HG03097 (cell line): ENCODE results near the gene CMIP.
"Not testable (repeated sequence)": the region's sequence is repeated elsewhere in the genome, so short reads cannot be mapped to it uniquely, and the experiment has no call there.

Experiments used
- ATAC-seq: cut with Tn5 transposase; IDR thresholded peaks from one replicate; pipeline ENCODE4 v1.9.1; 2021; ENCODE audit not compliant: unreplicated experiment, low FRiP score

The CMIP gene

DNA sequence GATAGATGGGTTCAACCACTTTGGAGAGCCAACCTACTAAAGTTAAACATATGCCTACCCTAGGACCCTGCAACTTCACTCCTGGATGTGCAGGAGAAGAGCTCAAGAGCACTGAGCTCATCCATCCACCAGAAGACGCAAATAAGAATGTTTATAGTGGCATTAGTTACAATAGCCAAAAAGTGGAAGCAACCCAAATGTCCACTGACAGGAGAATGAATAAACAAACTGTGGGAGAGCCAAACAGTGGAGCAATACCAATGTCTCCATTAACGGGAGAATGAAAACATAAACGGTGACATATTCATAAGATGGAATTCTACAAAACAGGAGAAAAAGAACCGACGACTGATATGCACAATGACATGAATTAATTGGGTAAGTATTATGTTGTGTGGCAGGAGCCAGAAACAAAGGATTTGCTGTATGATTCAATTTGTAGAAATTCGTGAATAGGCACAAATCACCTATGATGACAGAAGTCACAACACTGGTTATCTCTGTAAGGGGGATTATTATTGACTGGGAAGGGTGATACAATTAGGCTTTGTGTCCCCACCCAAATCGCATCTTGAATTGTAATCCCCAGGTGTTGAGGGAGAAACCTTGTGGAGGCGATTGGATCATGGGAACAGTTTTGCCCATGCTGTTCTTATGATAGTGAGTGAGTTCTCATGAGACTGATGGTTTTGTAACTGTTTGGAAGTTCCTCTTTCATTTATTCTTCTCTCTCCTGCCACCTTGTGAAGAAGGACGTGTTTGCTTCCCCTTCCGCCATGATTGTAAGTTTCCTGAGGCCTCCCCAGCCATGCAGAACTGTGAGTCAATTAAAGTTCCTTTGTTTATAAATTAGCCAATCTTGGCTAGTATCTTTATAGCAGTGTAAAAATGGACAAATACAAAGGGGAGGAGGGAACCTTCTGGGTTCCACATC lies 276.6 kb downstream of the CMIP start:
- ATAC-seq = no peak

DNA sequence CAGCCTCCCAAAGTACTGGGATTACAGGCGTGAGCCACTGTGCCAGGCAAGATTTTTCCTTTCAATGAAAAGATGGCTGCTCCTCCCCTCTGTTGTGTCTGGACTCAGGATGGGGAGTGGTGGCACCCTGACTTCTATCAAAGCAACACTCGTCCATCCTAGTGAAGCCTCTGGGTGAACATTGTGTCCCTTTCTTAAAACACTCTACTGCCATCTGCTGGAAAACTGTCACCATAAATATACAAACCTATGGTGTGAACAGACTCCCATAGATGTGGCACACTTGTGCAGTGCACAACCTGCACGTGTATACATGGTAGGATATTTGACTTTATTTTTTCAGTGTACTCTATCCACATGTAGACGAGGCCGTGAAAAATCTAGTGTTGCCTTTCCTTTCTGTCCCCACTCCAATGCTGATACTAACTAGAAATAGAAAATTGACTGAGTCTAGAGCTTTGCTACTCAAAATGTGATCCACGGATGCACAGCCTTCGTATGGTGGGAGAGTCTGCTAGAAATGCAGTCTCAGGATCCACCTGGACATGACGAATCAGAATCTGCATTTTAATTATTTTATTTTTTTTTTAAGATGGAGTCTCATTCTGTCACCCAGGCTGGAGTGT lies 278.6 kb downstream of the CMIP start:
- no peak for ATAC-seq

DNA sequence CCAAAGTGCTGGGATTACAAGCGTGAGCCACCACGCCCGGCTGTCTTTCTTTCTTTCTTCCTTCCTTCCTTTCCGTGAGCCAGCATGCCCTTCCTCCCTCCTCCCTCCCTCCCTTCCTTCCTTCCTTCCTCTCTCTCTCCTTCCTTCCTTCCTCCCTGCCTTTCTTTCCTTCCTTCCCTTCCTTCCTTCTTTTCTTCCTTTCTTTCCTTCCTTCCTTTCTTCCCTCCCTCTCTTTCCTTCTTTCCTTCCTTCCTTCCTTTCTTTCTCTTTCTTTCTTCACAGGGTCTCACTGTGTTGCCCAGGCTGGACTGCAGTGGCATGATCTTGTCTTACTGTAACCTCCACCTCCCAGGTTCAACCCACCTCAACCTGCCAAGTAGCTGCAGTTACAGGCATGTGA lies 283.8 kb downstream of the CMIP start:
- ATAC-seq = no peak

DNA sequence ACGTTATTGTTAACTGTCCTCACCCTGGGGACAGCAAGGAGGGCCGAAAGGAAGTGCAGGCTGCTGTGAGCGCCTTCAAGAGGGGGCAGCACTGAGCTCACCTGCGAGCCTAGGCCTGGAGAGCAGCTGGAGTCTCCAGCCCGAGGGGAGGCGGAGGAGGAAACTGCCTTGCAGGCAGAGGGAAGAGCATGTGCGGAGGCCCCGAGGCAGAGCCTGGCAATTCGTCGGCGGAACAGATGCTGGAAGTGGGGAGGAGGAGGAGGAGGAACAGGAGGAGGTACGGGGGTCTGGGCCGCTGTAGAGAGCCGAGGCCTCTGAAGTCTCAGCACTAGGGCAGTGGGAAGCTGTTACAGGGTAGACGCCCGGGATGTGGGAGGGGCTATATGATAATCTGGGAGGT lies 284.8 kb downstream of the CMIP start:
- ATAC-seq = no peak

DNA sequence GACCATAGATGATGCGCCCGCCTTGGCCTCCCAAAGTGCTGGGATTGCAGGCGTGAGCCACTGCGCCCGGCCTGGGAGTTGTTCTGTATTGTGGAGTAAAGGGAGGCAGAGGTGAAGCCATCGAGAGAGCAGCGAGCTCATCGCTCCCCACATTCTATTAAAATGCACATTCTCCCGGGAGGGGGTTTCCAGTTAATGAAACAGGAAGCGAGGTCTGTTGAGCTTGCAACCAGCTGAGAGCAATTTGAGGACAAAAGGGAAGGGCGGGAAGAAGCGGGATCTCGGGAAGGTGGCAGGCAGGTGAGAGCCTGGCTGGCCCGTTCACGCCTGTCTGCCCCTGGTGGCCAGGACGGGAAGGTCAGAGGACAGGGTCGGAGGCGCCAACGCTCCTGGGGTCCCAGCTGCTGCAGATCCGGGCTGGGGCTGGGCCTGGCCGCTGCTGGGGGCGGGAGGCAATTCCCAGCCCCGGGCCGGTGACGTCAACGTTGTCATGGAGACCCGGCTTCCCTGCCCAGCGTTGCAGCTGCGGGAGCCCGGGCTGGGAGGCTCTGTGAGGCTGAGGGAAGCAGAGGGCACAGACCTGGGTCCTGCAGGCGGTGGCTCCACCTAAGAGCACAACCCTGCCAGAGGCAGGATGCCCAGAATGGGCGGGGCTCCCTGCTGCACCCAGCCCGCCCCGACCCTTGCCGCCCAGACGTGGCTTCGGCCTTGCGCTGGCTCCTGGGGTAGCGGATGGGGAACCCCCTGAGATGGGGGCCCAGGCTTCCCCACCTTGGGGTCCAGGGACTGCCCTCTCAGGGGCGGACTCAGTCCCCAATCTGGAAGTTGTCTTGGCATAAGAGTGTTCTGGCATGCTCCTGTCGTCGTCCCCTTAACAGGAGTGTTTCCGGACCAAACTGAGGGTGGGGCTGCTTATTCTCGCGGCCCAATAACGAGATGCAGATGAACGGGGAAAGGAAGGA lies 285.8 kb downstream of the CMIP start:
- ATAC-seq = peak; percentile 51

DNA sequence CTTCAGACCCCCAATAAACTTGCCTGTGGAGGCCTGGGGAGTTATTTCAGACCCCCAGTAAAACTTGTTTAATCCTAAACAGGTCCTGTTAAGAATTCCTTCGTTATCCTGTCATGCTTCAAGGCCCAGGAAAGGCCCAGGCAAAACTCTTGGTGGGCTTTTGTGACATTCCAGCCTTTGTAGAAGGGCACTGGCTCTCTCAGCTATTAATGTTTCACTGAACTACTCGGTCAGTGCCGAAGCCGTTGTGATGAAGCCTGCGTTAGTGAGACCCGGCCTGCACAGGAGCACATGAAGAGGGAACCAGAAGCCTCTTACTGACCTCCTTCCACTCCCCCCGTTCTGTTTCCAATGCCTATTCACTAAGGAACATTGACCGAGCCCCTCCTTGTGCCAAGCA lies 287.0 kb downstream of the CMIP start:
- ATAC-seq = no peak

DNA sequence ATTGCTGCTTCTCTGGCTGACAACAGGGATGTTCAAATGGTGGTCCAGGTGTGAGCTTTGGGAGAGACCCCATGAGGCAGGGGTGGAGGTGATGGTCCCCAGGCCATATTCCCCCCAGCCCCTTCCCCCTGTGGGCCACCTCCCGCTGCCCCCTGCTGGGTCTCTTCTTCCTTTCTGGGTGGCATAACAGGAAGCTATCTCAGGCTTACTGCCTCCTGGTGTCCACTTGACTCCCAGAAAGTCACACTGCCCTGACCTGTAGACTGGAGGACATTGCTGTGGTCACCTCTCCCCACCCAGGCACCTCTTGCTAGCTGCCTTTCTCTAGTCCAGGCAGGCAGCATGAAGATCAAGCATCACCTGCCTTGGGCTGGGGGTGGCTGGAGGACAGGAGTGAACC lies 288.1 kb downstream of the CMIP start:
- no peak for ATAC-seq

DNA sequence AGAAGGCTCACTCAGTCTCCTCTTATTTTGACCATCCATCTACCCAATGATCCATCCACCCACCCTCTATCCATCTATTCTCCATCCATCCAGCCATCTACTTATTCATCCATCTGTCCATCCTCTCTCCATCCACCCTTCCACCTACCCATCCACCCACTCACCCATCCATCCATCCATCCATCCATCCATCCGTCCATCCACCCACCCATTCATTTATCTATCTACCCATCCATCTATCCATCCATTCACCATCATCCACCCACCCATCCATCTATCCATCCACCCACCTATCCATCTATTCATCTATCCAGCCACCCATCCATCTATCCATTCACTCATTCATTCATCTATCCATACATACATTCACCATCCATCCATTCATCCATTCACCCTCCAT lies 288.7 kb downstream of the CMIP start:
- ATAC-seq = no peak

DNA sequence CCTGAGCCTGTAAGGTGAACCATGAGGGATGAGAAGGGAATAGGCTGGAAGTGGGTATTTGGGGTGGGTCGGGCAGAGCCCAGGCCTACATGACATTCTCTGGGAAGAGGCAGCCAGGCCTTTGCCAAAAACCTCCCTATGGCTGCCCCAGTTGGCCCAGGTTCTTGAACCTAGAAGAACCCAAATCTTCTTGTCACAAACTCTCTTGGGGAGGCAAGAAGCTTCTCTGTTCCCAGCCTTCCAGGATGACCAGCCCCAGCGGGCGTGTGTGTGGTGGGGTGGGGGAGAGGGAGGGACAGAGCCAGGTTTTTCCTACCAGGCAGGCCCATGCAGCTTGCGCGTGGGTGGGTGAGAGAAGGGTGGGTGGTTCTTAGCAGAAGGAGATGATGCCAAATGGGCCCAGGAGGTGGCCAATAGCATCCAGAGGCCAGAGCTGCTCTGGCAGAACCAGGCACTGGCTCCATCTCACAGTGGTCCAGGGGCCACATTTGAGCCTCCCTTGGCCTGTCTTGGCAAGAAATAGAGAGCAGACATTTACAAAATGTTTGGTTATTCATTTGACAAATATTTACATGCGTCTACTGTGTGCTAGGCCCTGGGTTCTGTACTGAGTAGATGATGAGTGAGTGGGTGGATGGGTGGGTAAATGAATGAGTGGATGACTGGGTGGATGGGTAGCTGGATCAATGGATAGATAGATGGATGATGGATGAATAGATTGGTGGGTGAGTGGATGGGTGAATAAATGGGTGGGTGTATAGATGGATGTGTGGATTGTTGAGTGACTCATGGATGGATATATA lies 290.2 kb downstream of the CMIP start:
- no peak for ATAC-seq

DNA sequence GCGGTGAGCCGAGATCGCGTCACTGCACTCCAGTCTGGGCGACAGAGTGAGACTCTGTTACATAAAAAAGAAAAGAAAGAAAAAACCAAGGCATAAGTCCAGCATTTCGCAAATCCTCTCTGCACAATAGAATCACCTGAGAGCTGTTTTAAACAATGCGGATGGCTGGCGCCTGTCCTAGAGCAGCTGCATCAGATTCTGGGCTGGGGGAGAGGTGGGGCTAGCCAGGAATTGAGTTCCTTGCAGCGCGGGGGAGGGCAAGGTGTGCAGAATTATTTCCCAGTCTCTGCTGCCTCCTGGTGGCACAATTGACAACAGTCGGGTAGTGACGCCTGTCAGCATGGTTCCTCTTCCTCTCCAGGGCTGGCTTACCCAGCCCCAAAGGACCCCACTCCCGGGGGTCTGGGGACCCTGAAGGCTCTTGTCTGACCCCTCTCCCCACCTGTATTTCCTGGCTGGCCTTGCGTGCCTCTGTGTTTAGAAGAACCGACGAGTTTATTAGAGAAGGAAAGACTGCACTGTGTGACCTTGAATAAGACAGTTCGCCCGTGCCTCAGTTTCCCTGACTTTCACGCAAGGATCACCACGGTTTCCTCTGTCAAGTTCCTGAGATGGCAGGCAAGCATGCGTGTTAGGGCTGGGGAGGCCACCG lies 293.4 kb downstream of the CMIP start:
- peak; percentile 44 for ATAC-seq

DNA sequence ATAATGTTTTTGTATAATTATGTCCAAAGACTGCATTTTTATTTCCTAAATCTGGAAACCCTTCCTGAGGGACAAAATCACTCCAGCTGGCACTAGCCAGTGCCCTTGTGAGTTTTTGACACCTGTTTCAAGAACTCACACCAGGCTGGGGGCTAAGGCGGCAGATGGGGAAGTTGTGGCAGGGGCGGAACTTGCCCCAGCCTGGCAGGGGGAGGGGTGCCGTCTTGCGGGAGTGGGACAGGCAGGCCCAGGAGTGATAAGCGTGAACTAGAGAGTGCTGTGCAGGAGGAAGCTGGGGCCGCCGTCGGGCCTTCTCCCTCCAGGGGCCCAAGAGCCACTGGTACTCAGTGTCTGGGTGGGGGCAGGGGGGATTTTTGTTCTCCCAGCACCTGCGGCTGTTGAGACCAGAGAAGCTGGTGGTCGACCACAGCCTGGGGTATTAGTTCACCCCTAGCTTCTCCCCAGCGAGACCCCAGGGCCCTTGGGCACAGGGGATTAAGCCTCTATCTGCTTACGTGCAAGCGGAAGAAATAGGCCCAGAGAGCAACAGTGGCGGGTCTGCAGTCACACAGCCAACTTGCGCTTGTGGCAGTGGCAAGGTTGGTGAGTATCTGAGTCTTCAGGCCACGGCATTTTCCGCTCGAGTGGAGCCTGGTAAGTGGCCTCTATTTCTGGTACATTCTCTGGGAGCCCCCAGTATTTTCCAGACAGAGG lies 294.3 kb downstream of the CMIP start:
- ATAC-seq = no peak

DNA sequence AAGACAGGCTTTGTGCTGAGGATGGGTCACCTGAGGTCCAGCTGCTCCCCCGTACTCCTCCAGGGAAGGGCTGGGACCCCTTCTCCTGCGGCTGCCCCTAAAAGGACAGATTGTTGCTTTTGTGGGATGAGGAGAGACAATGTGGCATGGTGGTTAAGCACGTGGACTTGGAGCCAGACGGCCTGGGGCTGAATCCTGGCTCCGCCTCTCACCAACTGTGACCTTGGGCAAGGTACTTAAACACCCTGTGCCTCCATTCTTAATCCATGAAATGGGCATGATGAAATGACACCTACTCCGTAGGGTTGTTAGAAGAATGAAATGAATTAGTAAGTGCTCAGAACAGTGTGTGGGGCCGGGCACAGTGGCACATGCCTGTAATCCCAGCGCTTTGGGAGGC lies 294.9 kb downstream of the CMIP start:
- ATAC-seq = no peak

DNA sequence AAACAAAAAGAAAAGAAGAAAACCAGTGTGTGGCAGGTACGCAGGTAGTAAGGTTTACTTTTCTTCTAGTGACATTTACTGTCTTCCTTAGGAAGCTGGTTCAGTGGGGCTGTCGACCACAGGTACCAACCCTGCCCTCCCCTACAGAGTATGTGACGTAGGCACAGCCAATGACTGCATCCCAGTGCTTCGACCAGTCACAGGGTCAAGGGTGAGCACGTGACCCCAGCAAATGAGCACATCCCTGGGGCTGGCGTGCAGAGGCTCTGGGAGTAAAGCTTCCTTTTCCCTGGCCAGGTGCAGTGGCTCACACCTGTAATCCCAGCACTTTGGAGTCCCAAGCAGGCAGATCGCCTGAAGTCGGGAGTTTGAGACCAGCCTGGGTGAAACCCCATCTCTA lies 295.6 kb downstream of the CMIP start:
- no peak for ATAC-seq

DNA sequence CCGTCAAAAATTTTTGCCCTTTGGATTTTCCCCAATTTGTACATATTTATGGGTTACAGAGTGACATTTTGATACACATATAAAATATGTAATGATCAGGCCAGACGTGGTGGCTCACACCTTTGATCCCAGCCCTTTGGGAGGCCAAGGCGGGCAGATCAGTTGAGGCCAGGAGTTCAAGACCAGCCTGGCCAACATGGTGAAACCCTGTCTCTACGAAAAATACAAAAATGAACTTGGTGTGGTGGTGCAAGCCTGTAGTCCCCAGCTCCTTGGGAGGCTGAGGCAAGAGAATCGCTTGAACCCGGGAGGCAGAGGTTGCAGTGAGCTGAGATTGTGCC lies 296.8 kb downstream of the CMIP start:
- ATAC-seq = not testable (repeated sequence)

DNA sequence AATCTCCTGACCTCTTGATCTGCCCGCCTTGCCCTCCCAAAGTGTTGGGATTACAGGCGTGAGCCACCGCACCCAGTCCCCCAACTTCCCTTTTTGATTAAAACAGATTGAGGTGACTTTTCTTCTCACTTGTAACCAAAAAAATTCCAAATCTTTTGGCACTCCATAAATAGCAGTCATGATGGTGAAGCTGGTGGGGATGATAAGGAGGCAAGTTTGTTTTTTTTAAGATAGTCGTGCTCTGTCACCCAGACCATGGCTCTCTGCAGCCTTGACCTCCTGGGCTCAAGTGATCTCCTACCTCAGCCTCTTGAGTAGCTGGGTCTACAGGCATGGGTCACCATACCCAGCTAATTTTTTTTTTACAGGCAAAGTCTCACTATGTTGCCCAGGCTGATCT lies 299.8 kb downstream of the CMIP start:
- no peak for ATAC-seq

DNA sequence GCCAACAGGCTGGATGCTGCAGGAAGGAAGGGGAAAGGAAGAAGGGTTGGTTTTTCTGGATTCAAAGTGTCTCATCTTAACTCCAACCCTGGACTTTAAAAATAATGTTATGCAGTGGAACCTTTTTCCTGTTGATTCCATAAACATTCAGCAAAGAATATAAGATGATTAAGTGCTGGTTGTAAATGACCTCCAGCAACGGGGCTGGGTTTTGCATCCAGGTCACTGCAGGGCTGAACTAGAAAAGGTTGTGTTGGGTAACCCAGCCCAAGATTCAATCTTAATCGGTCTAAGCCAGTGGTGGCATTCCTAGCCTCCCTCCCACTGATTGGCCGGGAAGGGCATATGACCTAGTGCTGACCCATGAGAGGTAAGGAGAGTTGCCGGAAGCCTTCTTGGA lies 300.3 kb downstream of the CMIP start:
- ATAC-seq = no peak

DNA sequence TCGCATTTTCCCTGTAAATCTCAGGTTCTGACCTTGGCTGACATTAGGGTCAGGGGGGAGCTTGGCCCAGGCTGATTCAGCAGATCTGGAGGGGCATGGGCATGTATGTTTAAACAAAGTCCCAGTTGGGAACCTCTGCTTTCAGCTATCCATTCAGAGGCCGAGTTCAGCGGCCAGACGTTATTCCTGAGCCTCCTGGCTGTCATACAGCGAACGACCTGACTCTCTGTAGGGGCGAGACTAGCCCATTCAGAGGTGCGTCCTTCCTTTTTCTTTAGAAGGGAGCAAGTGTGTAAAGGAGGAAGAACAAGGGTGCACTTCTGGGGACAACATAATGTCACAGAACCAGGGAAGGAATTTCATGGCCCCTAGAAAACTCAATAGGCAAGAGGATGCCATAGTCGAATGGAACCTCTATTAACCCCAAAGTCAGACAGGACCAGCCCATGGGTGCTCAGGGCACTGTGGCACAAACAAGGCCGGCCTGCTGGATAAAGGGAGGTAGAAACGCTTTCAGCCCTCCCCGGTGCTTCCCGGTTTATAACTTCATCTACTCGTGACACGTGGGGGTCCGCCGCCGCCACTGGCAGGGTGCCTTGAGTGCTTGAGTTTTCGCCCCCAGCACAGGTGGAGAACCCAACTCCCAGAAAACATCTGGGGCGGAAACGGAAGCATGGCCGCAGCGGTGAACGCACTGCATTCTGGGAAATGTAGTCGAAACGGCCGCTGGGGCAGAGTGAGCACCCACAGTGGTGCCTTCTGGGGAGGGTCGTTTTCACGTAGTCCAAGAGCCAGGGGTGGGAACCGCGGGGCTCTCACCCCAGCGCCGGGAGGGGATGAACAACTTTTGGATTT lies 301.3 kb downstream of the CMIP start:
- ATAC-seq = no peak

DNA sequence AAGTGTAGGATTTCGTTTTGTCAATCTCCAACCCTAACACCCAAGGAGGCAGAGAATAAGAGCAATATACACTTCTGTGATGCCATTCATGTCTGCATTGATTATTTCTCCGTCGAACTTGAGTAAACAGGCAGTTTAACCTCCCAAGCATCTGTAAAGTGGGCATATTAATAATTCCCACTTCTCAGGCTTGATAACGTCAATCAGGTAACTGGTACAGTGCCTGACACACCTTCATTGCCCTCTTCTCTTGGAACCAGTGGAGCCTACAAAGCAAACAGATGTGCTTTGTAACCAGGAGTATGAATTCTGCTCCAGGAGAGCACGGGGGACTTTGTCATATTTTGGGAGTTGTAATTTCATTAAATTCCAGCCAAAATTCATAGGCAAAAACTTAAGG lies 302.0 kb downstream of the CMIP start:
- no peak for ATAC-seq
